GM19193 (cell line): Measurements from ENCODE around the gene CABP4.
A peak's percentile ranks its signal among the peaks of the same experiment; 100 is the strongest.

Experiments used
- POLR2A ChIP-seq: IDR thresholded peaks from 4 replicates; pipeline ENCODE4 v1.6.1; 2011; ENCODE audit not compliant: insufficient read depth, insufficient read length; ENCODE audit errors: extremely low read depth

The CABP4 gene

GRCh38 chr11:67429038-67429668, 26.0 kb upstream of the CABP4 start:
- TF ChIP-seq POLR2A = no peak

- TF ChIP-seq POLR2A = no peak
Observed at GRCh38 chr11:67429722-67430121, 25.4 kb upstream of the CABP4 start.

GRCh38 chr11:67431346-67432249, 23.6 kb upstream of the CABP4 start:
- TF ChIP-seq POLR2A = peak; percentile 5

- peak; percentile 36 for TF ChIP-seq POLR2A
Observed at GRCh38 chr11:67432655-67433349, 22.4 kb upstream of the CABP4 start.

- no peak for TF ChIP-seq POLR2A
Observed at GRCh38 chr11:67433536-67434394, 21.4 kb upstream of the CABP4 start.

GRCh38 chr11:67434395-67434881, 20.7 kb upstream of the CABP4 start:
- TF ChIP-seq POLR2A = peak; percentile 76

- TF ChIP-seq POLR2A = no peak
Observed at GRCh38 chr11:67435031-67435726, 20.0 kb upstream of the CABP4 start.

- TF ChIP-seq POLR2A = peak; percentile 68
Observed at GRCh38 chr11:67435727-67436458, 19.3 kb upstream of the CABP4 start.

- peak; percentile 78 for TF ChIP-seq POLR2A
Observed at GRCh38 chr11:67436459-67437081, 18.6 kb upstream of the CABP4 start.

GRCh38 chr11:67437082-67437808, 17.9 kb upstream of the CABP4 start, which contains the start of gene PTPRCAP:
TSS of gene PTPRCAP (minus strand) at chr11:67437682. CDS start at chr11:67437619, 63 bp downstream.
- peak; percentile 94 for TF ChIP-seq POLR2A

- TF ChIP-seq POLR2A = no peak
Observed at GRCh38 chr11:67437809-67438157, 17.4 kb upstream of the CABP4 start.
